Fibroblast of skin of left biceps (primary cell): ENCODE data around the gene P2RY12.

Experiments used
- DNase-seq, 2 experiments: peaks; one replicate each; pipeline ENCODE4 v3.0.0-alpha.2; 2013; ENCODE audit warnings: low read depth in 2 of 2

P2RY12 gene

GRCh38 chr3:151307131-151307530, 77.4 kb downstream of the P2RY12 start:
- no peak for DNase-seq

GRCh38 chr3:151306168-151306810, 78.3 kb downstream of the P2RY12 start:
- DNase-seq = no peak

- no peak for DNase-seq
Observed at GRCh38 chr3:151305775-151306151, 78.8 kb downstream of the P2RY12 start.

GRCh38 chr3:151305060-151305774, 79.3 kb downstream of the P2RY12 start:
- DNase-seq = peak; percentile 96 to 97

GRCh38 chr3:151303751-151304150, 80.8 kb downstream of the P2RY12 start:
- no peak for DNase-seq

GRCh38 chr3:151301787-151302186, 82.8 kb downstream of the P2RY12 start:
- peak; percentile 50 to 52 for DNase-seq

GRCh38 chr3:151300539-151300938, 84.0 kb downstream of the P2RY12 start:
- no peak for DNase-seq

- DNase-seq = no peak
Observed at GRCh38 chr3:151299006-151299405, 85.5 kb downstream of the P2RY12 start.

GRCh38 chr3:151297429-151297828, 87.1 kb downstream of the P2RY12 start:
- DNase-seq = no peak

- no peak for DNase-seq
Observed at GRCh38 chr3:151296226-151296625, 88.3 kb downstream of the P2RY12 start.

GRCh38 chr3:151293127-151293526, 91.4 kb downstream of the P2RY12 start:
- DNase-seq = no peak

GRCh38 chr3:151290673-151291072, 93.9 kb downstream of the P2RY12 start:
- DNase-seq = no peak

GRCh38 chr3:151289445-151289844, 95.1 kb downstream of the P2RY12 start:
- no peak for DNase-seq
